Esophagus squamous epithelium (tissue), 4 donors: Measurements from ENCODE around the gene TBC1D5.

Source experiments
- CTCF ChIP-seq, 6 experiments: fragments of 450-650 bp in 4 of 6; fragments of 200-600 bp in 2 of 6; sonication (generic) in 2 of 6; IDR thresholded peaks; one replicate each; pipeline ENCODE4 v1.5.1; 2016 to 2019; ENCODE audit warnings: antibody characterized with exemption in 6 of 6, mild to moderate bottlenecking in 4 of 6, moderate library complexity in 4 of 6
- POLR2A ChIP-seq, 4 donors: fragments of 450-650 bp; IDR thresholded peaks; one replicate each; pipeline ENCODE4 v1.6.1; 2017; ENCODE audit warnings: antibody characterized with exemption in 4 of 4, mild to moderate bottlenecking in 4 of 4, moderate library complexity in 3 of 4

GRCh38 chr3:17407576-17407975, 334.9 kb downstream of the TBC1D5 start:
- TF ChIP-seq CTCF (IDR thresholded peaks at IDR 0.05), result no peak
- TF ChIP-seq POLR2A (IDR thresholded peaks at IDR 0.05), result no peak
